ENCODE data around the gene PALD1. TPM values are rescaled to one million over a fixed set of nuclear protein-coding genes. Genes with fewer than 3 reads are reported as not detected.

Gene PALD1
- total RNA-seq, 4 donors from 2014 or later, result 10.4 to 19.1 (median 12.8) TPM

DNA sequence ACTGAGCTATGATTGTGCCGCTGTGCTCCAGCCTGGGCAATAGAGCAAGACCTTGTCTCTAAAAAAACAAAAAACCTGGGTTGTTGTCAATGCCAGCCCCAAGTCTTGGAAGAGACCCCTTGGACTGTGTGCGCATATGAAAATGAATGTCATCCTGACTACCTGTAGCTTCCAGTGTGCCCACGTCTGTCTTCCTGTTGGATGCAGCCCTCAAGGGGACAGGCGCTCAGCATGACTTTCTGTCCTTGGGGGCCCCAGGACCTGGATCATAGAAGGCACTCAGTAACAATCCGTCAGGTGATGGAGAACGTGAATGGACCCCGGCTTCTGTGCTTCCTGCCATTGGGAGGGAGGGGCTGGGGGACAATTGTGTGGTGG lies 114.9 kb downstream of the PALD1 start:
- DNase-seq (ENCODE audit: extremely low spot score), result peak; percentile 55
- no peak overlapping the region for H3K4me3 ChIP-seq
- no peaks in the 10 kb centered on the region for H3K27me3 ChIP-seq
- no peaks in the 10 kb centered on the region for H3K9me3 ChIP-seq
- WGBS, result 87% methylated on average over 7 of the region's 7 CpGs
- H3K4me1 ChIP-seq, result peaks cover 9 to 22% (median 17%) of the 10 kb centered on the region in 4 donors
- intact Hi-C loops (cut with DNase I), result no loop called here
- H3K27ac ChIP-seq (replicated peaks in 1 of 4), result no peak overlapping the region
- no peaks in the 10 kb centered on the region for H3K36me3 ChIP-seq
- TF ChIP-seq EP300 (IDR thresholded peaks at IDR 0.05) (no peak), POLR2AphosphoS5 (IDR thresholded peaks at IDR 0.05) (no peak), POLR2A (IDR thresholded peaks at IDR 0.05; ENCODE audit: low read depth) (no peak)
- TF ChIP-seq, protein P1, sequence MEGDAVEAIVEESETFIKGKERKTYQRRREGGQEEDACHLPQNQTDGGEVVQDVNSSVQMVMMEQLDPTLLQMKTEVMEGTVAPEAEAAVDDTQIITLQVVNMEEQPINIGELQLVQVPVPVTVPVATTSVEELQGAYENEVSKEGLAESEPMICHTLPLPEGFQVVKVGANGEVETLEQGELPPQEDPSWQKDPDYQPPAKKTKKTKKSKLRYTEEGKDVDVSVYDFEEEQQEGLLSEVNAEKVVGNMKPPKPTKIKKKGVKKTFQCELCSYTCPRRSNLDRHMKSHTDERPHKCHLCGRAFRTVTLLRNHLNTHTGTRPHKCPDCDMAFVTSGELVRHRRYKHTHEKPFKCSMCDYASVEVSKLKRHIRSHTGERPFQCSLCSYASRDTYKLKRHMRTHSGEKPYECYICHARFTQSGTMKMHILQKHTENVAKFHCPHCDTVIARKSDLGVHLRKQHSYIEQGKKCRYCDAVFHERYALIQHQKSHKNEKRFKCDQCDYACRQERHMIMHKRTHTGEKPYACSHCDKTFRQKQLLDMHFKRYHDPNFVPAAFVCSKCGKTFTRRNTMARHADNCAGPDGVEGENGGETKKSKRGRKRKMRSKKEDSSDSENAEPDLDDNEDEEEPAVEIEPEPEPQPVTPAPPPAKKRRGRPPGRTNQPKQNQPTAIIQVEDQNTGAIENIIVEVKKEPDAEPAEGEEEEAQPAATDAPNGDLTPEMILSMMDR (IDR thresholded peaks at IDR 0.05), result no peak

DNA sequence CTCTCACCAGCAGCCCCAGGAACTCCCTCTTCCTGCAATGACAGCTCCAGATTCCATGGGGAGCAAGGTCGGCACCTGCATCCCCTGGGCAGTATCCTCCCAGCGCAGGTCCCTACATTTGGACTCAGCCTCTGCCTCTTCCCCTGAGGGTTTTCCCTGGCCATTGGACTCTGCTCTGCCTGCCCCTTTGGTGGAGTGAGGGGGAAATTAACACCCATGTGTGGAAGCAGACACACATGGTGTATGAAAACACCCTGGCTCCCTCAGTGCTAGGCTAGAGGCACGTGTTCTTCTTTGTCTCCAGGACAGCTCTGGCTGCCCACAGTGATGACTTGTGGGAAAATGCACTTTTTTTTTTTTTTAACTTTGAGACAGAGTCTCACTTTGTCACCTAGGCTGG lies 115.6 kb downstream of the PALD1 start:
- DNase-seq (ENCODE audit: extremely low spot score), result peak; percentile 83
- WGBS, result 81% methylated on average over 3 of the region's 3 CpGs
- peaks cover 9 to 21% (median 13%) of the 10 kb centered on the region in 4 donors for H3K4me1 ChIP-seq
- H3K4me3 ChIP-seq, result no peak overlapping the region
- TF ChIP-seq POLR2A (IDR thresholded peaks at IDR 0.05; ENCODE audit: low read depth), result no peak
- TF ChIP-seq, protein P1 (IDR thresholded peaks at IDR 0.05), result no peak
- no peaks in the 10 kb centered on the region for H3K9me3 ChIP-seq
- no peaks in the 10 kb centered on the region for H3K36me3 ChIP-seq
- no peaks in the 10 kb centered on the region for H3K27me3 ChIP-seq
- no peak overlapping the region for H3K27ac ChIP-seq (replicated peaks in 1 of 4)
- intact Hi-C loops (cut with DNase I), result no loop called here

DNA sequence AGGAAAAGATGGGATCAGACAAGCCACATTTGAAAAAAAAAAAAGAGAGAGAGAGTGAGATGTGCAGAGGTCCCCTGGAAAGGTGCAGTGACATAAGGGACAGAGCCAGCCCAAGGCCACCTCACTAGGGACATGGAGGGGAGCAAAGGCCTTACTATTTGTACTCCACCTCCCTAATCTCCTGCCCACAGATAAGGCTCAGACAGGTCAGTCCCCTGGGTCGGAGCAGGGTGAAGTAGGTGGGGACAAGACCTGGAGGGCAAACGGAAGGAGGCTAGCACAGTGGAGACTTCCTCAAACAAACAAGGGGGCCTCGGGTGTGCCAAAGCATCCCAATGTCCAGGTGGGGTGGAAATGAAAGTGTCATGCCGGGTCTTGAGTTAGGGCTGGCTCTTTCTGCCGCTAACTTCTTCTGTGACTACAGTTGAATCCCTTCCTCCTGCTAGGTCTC lies 117.0 kb downstream of the PALD1 start:
- H3K27ac ChIP-seq (replicated peaks in 1 of 4), result no peak overlapping the region
- TF ChIP-seq POLR2AphosphoS5 (IDR thresholded peaks at IDR 0.05), result no peak
- no peak for TF ChIP-seq POLR2A (IDR thresholded peaks at IDR 0.05; ENCODE audit: low read depth)
- TF ChIP-seq, protein P1 (IDR thresholded peaks at IDR 0.05), result no peak
- no peak for TF ChIP-seq EP300 (IDR thresholded peaks at IDR 0.05)
- H3K36me3 ChIP-seq, result no peaks in the 10 kb centered on the region
- no peak overlapping the region for H3K4me3 ChIP-seq
- WGBS, result 91% methylated on average over 5 of the region's 5 CpGs
- intact Hi-C loops (cut with DNase I), result no loop called here
- no peaks in the 10 kb centered on the region for H3K9me3 ChIP-seq
- no peak for DNase-seq (ENCODE audit: extremely low spot score)
- H3K27me3 ChIP-seq, result no peaks in the 10 kb centered on the region
- peaks cover 0 to 9% (median 3%) of the 10 kb centered on the region in 4 donors for H3K4me1 ChIP-seq

- intact Hi-C loops (cut with DNase I), result no loop called here
- WGBS, result 79% methylated on average over 14 of the region's 14 CpGs
- Histone ChIP-seq H3K27ac (replicated peaks in 1 of 4) (no peak overlapping the region), H3K4me3 (no peak overlapping the region), H3K36me3 (no peaks in the 10 kb centered on the region), H3K4me1 (peaks cover 0 to 9% (median under 1%) of the 10 kb centered on the region in 4 donors), H3K9me3 (no peaks in the 10 kb centered on the region), H3K27me3 (no peaks in the 10 kb centered on the region)
- TF ChIP-seq, protein P1 (IDR thresholded peaks at IDR 0.05), result no peak
- TF ChIP-seq EP300 (IDR thresholded peaks at IDR 0.05) (no peak), POLR2AphosphoS5 (IDR thresholded peaks at IDR 0.05) (no peak), POLR2A (IDR thresholded peaks at IDR 0.05; ENCODE audit: low read depth) (no peak)
- no peak for DNase-seq (ENCODE audit: extremely low spot score)
Measured at GRCh38 chr10:70596110-70596798, 117.7 kb downstream of the PALD1 start.

Data from esophagus muscularis mucosa (tissue), 4 donors.